ENCODE data around the gene SCP2.
"Not testable (repeated sequence)": the region's sequence is repeated elsewhere in the genome, so short reads cannot be mapped to it uniquely, and the experiment has no call there.

SCP2 gene

GRCh38 chr1:52952112-52952511 is 25.0 kb downstream of the SCP2 start:
- no peak for TF ChIP-seq CTCF (IDR thresholded peaks at IDR 0.05; ENCODE audit: insufficient read depth, low read length, poor library complexity, severe bottlenecking)
- no peak for DNase-seq (ENCODE audit: extremely low read depth, insufficient read length)
- Histone ChIP-seq H3K36me3 (ENCODE audit: control insufficient read depth, insufficient read depth, low read length) (no peaks in the 10 kb centered on the region), H3K4me3 (replicated peaks; ENCODE audit: low read depth, low read length) (no peak overlapping the region), H3K27me3 (replicated peaks; ENCODE audit: control insufficient read depth, insufficient read depth, low read length) (no peaks in the 10 kb centered on the region)

DNA sequence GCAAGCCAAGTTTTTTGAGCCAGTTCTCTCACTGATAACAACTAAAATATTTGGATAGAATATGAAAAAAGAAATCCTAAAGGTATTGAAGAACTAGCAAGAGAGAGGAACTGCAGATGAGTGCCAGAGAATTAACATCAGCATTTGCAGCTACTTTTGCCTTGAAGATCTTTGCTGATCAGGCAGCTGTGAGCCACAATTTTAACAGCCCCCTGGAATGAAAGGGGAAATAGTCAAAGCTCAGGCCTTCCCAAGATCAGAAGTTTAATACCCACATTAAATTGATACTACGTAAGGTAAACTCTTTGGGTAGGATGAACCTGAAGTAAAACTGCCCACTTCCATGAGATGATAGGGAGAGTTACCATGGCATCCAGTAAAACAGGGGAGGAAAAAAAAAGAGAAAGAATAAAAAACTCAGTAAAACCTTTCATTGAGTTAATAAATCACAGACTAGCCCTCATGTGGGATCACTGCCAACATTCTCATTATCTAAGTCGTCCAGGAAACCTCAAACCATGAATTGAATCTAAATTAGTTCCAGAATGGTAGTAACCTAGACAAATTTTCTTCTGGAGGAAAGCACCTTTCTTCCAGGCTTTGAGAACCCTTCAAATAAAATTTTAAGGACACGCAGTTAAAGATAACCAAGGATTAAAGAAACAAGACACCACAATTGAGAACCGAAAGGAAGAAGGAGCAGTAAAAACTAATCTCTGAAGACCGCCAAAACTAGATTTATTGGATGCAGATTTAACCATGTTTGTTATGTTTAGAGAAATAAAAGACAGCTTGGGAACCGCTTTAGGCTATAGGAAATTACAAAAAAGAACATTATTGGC is 28.3 kb downstream of the SCP2 start:
- Histone ChIP-seq H3K27me3 (replicated peaks; ENCODE audit: control insufficient read depth, insufficient read depth, low read length) (no peaks in the 10 kb centered on the region), H3K36me3 (ENCODE audit: control insufficient read depth, insufficient read depth, low read length) (no peaks in the 10 kb centered on the region), H3K4me3 (replicated peaks; ENCODE audit: low read depth, low read length) (no peak overlapping the region)
- TF ChIP-seq CTCF (IDR thresholded peaks at IDR 0.05; ENCODE audit: insufficient read depth, low read length, poor library complexity, severe bottlenecking) = no peak
- no peak for DNase-seq (ENCODE audit: extremely low read depth, insufficient read length)

- DNase-seq (ENCODE audit: extremely low read depth, insufficient read length) = no peak
- TF ChIP-seq CTCF (IDR thresholded peaks at IDR 0.05; ENCODE audit: insufficient read depth, low read length, poor library complexity, severe bottlenecking) = no peak
- Histone ChIP-seq H3K27me3 (replicated peaks; ENCODE audit: control insufficient read depth, insufficient read depth, low read length) (no peaks in the 10 kb centered on the region), H3K36me3 (ENCODE audit: control insufficient read depth, insufficient read depth, low read length) (no peaks in the 10 kb centered on the region), H3K4me3 (replicated peaks; ENCODE audit: low read depth, low read length) (no peak overlapping the region)
These were observed 36.0 kb downstream of the SCP2 start for GRCh38 chr1:52963101-52963500.

GRCh38 chr1:52967666-52968065 is 40.6 kb downstream of the SCP2 start:
- TF ChIP-seq CTCF (IDR thresholded peaks at IDR 0.05; ENCODE audit: insufficient read depth, low read length, poor library complexity, severe bottlenecking) = no peak
- no peaks in the 10 kb centered on the region for H3K27me3 ChIP-seq (replicated peaks; ENCODE audit: control insufficient read depth, insufficient read depth, low read length)
- no peak overlapping the region for H3K4me3 ChIP-seq (replicated peaks; ENCODE audit: low read depth, low read length)
- no peak for DNase-seq (ENCODE audit: extremely low read depth, insufficient read length)
- H3K36me3 ChIP-seq (ENCODE audit: control insufficient read depth, insufficient read depth, low read length) = no peaks in the 10 kb centered on the region

- H3K27me3 ChIP-seq (replicated peaks; ENCODE audit: control insufficient read depth, insufficient read depth, low read length); H3K36me3 ChIP-seq (ENCODE audit: control insufficient read depth, insufficient read depth, low read length); DNase-seq (ENCODE audit: extremely low read depth, insufficient read length); H3K4me3 ChIP-seq (replicated peaks; ENCODE audit: low read depth, low read length): not testable (repeated sequence)
These were observed 42.2 kb downstream of the SCP2 start for GRCh38 chr1:52969234-52969633.

- Histone ChIP-seq H3K4me3 (replicated peaks; ENCODE audit: low read depth, low read length) (no peak overlapping the region), H3K36me3 (ENCODE audit: control insufficient read depth, insufficient read depth, low read length) (no peaks in the 10 kb centered on the region), H3K27me3 (replicated peaks; ENCODE audit: control insufficient read depth, insufficient read depth, low read length) (no peaks in the 10 kb centered on the region)
- TF ChIP-seq CTCF (IDR thresholded peaks at IDR 0.05; ENCODE audit: insufficient read depth, low read length, poor library complexity, severe bottlenecking) = no peak
- DNase-seq (ENCODE audit: extremely low read depth, insufficient read length) = no peak
These were observed 43.1 kb downstream of the SCP2 start for GRCh38 chr1:52970149-52970548.
